Activated CD8-positive, alpha-beta memory T cell treated with anti-CD3 and anti-CD28 coated beads, Interleukin-2, amount 50 U/mL, for 1 hour (primary cell): ENCODE measurements around the gene PRR3.
"Not testable (repeated sequence)": the region's sequence is repeated elsewhere in the genome, so short reads cannot be mapped to it uniquely, and the experiment has no call there.

ENCODE experiments used
- DNase-seq: peaks from one replicate; pipeline ENCODE4 v3.0.0-alpha.2; 2020; ENCODE audit errors: extremely low read depth

PRR3 gene

GRCh38 chr6:30556906-30557682 lies at the start of gene PRR3:
Gene PRR3, plus strand, starts transcription at chr6:30557295. Its CDS starts 50 bp downstream, at chr6:30557345.
- DNase-seq = peak; percentile 84

GRCh38 chr6:30507849-30508827 lies 49.0 kb upstream of the PRR3 start:
- no peak for DNase-seq

- no peak for DNase-seq
These were observed 48.0 kb upstream of the PRR3 start for GRCh38 chr6:30508890-30509736.

- no peak for DNase-seq
These were observed 46.5 kb upstream of the PRR3 start for GRCh38 chr6:30510419-30511168.

GRCh38 chr6:30511169-30511546 lies 45.9 kb upstream of the PRR3 start:
- no peak for DNase-seq

GRCh38 chr6:30513451-30513850 lies 43.6 kb upstream of the PRR3 start:
- DNase-seq = no peak

GRCh38 chr6:30515106-30515505 lies 42.0 kb upstream of the PRR3 start:
- no peak for DNase-seq

GRCh38 chr6:30515944-30516753 lies 40.9 kb upstream of the PRR3 start:
- DNase-seq = peak; percentile 85

GRCh38 chr6:30516754-30517076 lies 40.4 kb upstream of the PRR3 start:
- DNase-seq = not testable (repeated sequence)

- not testable (repeated sequence) for DNase-seq
These were observed 39.2 kb upstream of the PRR3 start for GRCh38 chr6:30517767-30518504.

GRCh38 chr6:30518505-30519145 lies 38.5 kb upstream of the PRR3 start:
- not testable (repeated sequence) for DNase-seq

- DNase-seq = no peak
These were observed 36.6 kb upstream of the PRR3 start for GRCh38 chr6:30520522-30520921.

- DNase-seq = not testable (repeated sequence)
These were observed 36.0 kb upstream of the PRR3 start for GRCh38 chr6:30521082-30521481.

GRCh38 chr6:30521952-30522351 lies 35.1 kb upstream of the PRR3 start:
- DNase-seq = not testable (repeated sequence)

GRCh38 chr6:30526444-30526843 lies 30.7 kb upstream of the PRR3 start:
- DNase-seq = not testable (repeated sequence)

GRCh38 chr6:30529349-30529875 lies 27.7 kb upstream of the PRR3 start:
- DNase-seq = not testable (repeated sequence)

- DNase-seq = no peak
These were observed 27.1 kb upstream of the PRR3 start for GRCh38 chr6:30530014-30530413.

GRCh38 chr6:30533460-30534294 lies 23.4 kb upstream of the PRR3 start:
- DNase-seq = no peak
